K562 (cell line): ENCODE measurements around the gene LTBP1. TPM values are rescaled to one million over a fixed set of nuclear protein-coding genes. Genes with fewer than 3 reads are reported as not detected.

ENCODE experiments used
- ATAC-seq: fragments of 200-7000 bp; cut with Tn5 transposase; 3 replicates; pipeline ENCODE4 v1.9.1; 2020; ENCODE audit warnings: moderate library complexity
- BruUV-seq: library from RNA; stranded (reverse); fragments of 400-500 nt; replicated peaks from 2 replicates; lab custom pipeline; 2021; lab: Mats Ljungman, UMichigan
- CTCF ChIA-PET: fragments of 300-600 bp; formaldehyde crosslinking; extraction: SDS; loops from one replicate; lab custom pipeline; 2021; ENCODE audit warnings: low intra/inter-chr PET ratio; lab: Yijun Ruan, JAX
- POLR2A ChIA-PET: fragments of 300-600, 350-650 bp; sonication (Branson Sonifier 250); formaldehyde crosslinking; extraction: SDS; loops from one replicate; lab custom pipeline; 2021; ENCODE audit warnings: antibody characterized with exemption, inconsistent platforms; lab: Yijun Ruan, JAX
- DNase-seq, 4 experiments: peaks; one replicate each; pipeline versions ENCODE4 v3.0.0 to v3.0.0-alpha.2; 2011 to 2018; ENCODE audit warnings: low spot score in 3 of 4, mixed read lengths in 3 of 4; ENCODE audit errors: extremely low read depth in 1 of 4
- FAIRE-seq: peaks from 2 replicates; lab custom pipeline; 2011; peaks lifted over from hg19 to GRCh38; lab: Jason Lieb, UNC
- H2AFZ ChIP-seq: 2 replicates; pipeline ENCODE4 v1.6.0; 2011; ENCODE audit warnings: low read depth, low read length, control low read depth, inconsistent platforms
- H3K27ac ChIP-seq: fragments of 200-600 bp; 3 replicates; pipeline ENCODE4 v1.8.0; 2011; ENCODE audit warnings: low read depth, mild to moderate bottlenecking, control low read depth, inconsistent platforms, low read length, moderate library complexity, mixed read lengths; ENCODE audit errors: extremely low read depth
- H3K27me3 ChIP-seq, 2 experiments: fragments of 300-600 bp in 1 of 2; 2 replicates in 1 of 2; 3 replicates in 1 of 2; pipeline versions ENCODE4 v1.6.0 to v1.8.0; 2011; ENCODE audit warnings: inconsistent platforms in 2 of 2, low read length in 2 of 2, mild to moderate bottlenecking in 1 of 2, mixed read lengths in 1 of 2, moderate library complexity in 1 of 2; ENCODE audit not compliant: control insufficient read depth in 2 of 2, insufficient read depth in 2 of 2
- H3K36me3 ChIP-seq: fragments of 300-600 bp; 3 replicates; pipeline ENCODE4 v1.8.0; 2011; ENCODE audit warnings: mild to moderate bottlenecking, low read length, inconsistent platforms; ENCODE audit not compliant: control insufficient read depth, insufficient read depth
- H3K4me1 ChIP-seq, 2 experiments: fragments of 200-600 bp in 1 of 2; replicated peaks in 1 of 2; 2 replicates in 1 of 2; 3 replicates in 1 of 2; pipeline versions ENCODE4 v1.5.1 to v1.8.0; 2011; ENCODE audit warnings: inconsistent platforms in 2 of 2, low read length in 2 of 2, mild to moderate bottlenecking in 1 of 2, mixed read lengths in 1 of 2, moderate library complexity in 1 of 2; ENCODE audit not compliant: control insufficient read depth in 2 of 2, insufficient read depth in 2 of 2
- H3K4me2 ChIP-seq: 2 replicates; pipeline ENCODE4 v1.6.1; 2011; ENCODE audit warnings: low read length, control low read depth, inconsistent platforms, mixed read lengths; ENCODE audit not compliant: insufficient read depth
- H3K4me3 ChIP-seq: fragments of 200-600 bp; sonication (generic), shearing (Covaris generic); 2 replicates; pipeline ENCODE4 v1.5.1; 2016; ENCODE audit warnings: control low read depth, inconsistent platforms
- H3K79me2 ChIP-seq: fragments of 200-600 bp; 3 replicates; pipeline ENCODE4 v1.8.0; 2011; ENCODE audit warnings: low read length, inconsistent platforms; ENCODE audit not compliant: control insufficient read depth, insufficient read depth
- H3K9ac ChIP-seq, 2 experiments: 2 replicates each; pipeline versions ENCODE4 v1.6.0 to v1.6.1; 2011; ENCODE audit warnings: low read depth in 2 of 2, low read length in 2 of 2, control low read depth in 1 of 2, inconsistent platforms in 1 of 2, mild to moderate bottlenecking in 1 of 2, mixed read lengths in 1 of 2; ENCODE audit not compliant: insufficient read depth in 1 of 2
- H3K9me1 ChIP-seq: one replicate; pipeline ENCODE4 v1.6.0; 2011; ENCODE audit warnings: inconsistent platforms, mild to moderate bottlenecking, low read length, moderate library complexity; ENCODE audit not compliant: control insufficient read depth, insufficient read depth
- H3K9me3 ChIP-seq: replicated peaks from 2 replicates; pipeline ENCODE4 v1.5.1; 2011; ENCODE audit warnings: low read depth, low read length, inconsistent platforms; ENCODE audit not compliant: control insufficient read depth, insufficient read depth
- H4K20me1 ChIP-seq: replicated peaks from 2 replicates; pipeline ENCODE4 v1.6.1; 2011; ENCODE audit warnings: low read length, inconsistent platforms, mixed read lengths; ENCODE audit not compliant: control insufficient read depth, insufficient read depth
- GATA2 ChIP-seq: sonication (generic); formaldehyde crosslinking; IDR thresholded peaks from 2 replicates; pipeline ENCODE4 v1.4.0; 2020; ENCODE audit warnings: mild to moderate bottlenecking, missing genetic modification reagents
- GTF2A2 ChIP-seq: IDR thresholded peaks from 2 replicates; pipeline ENCODE4 v1.6.1; 2016; ENCODE audit warnings: mild to moderate bottlenecking, missing genetic modification characterization, missing compliant biosample characterization
- HDAC2 ChIP-seq: fragments of 450-650 bp; IDR thresholded peaks from 2 replicates; pipeline ENCODE4 v1.6.1; 2016; ENCODE audit warnings: mild to moderate bottlenecking
- HIVEP1 ChIP-seq: fragments of 250-450 bp; sonication (Bioruptor Pico); IDR thresholded peaks from 2 replicates; pipeline ENCODE4 v1.4.0; 2020; ENCODE audit warnings: mild to moderate bottlenecking
- KLF1 ChIP-seq: fragments of 450-650 bp; IDR thresholded peaks from 2 replicates; pipeline ENCODE4 v1.6.1; 2016; ENCODE audit warnings: missing genetic modification characterization, missing compliant biosample characterization
- MAFF ChIP-seq: IDR thresholded peaks from 2 replicates; pipeline ENCODE4 v1.6.1; 2012; ENCODE audit warnings: low read length, improper control_type of control experiment
- MTF1 ChIP-seq: fragments of 250-450 bp; sonication (Bioruptor Pico); IDR thresholded peaks from 2 replicates; pipeline ENCODE4 v1.9.0; 2021; ENCODE audit warnings: moderate library complexity, mild to moderate bottlenecking, inconsistent platforms, borderline replicate concordance
- NFRKB ChIP-seq: fragments of 450-650 bp; IDR thresholded peaks from 2 replicates; pipeline ENCODE4 v1.6.1; 2016; ENCODE audit warnings: low read depth
- PATZ1 ChIP-seq: fragments of 250-450 bp; sonication (Bioruptor Pico); IDR thresholded peaks from 2 replicates; pipeline ENCODE4 v1.5.0; 2020; ENCODE audit warnings: mild to moderate bottlenecking, borderline replicate concordance
- PRMT5 ChIP-seq: sonication (generic); formaldehyde crosslinking; IDR thresholded peaks from 2 replicates; pipeline ENCODE4 v1.5.0; 2020; ENCODE audit warnings: missing genetic modification reagents
- PTTG1 ChIP-seq: fragments of 450-650 bp; IDR thresholded peaks from 2 replicates; pipeline ENCODE4 v1.6.1; 2016; ENCODE audit warnings: low read depth, mild to moderate bottlenecking, missing genetic modification characterization, missing compliant biosample characterization
- SOX6 ChIP-seq: fragments of 450-650 bp; IDR thresholded peaks from 2 replicates; pipeline ENCODE4 v1.6.1; 2014; ENCODE audit warnings: mild to moderate bottlenecking
- STAT5A ChIP-seq: IDR thresholded peaks from 2 replicates; pipeline ENCODE4 v1.6.1; 2012; ENCODE audit warnings: low read length, inconsistent platforms, borderline replicate concordance
- ZNF197 ChIP-seq: fragments of 200-800 bp; sonication (Bioruptor generic); IDR thresholded peaks from 2 replicates; pipeline ENCODE4 v1.6.1; 2016; ENCODE audit warnings: low read depth, missing genetic modification characterization, missing compliant biosample characterization
- ZNF644 ChIP-seq: fragments of 200-800 bp; sonication (Bioruptor generic); IDR thresholded peaks from 2 replicates; pipeline ENCODE4 v1.6.1; 2016; ENCODE audit warnings: low read depth, missing genetic modification characterization, missing compliant biosample characterization
- ZSCAN29 ChIP-seq: fragments of 450-650 bp; IDR thresholded peaks from 2 replicates; pipeline ENCODE4 v1.6.1; 2017
- WGBS: fragments of 100-300 bp; shearing (Covaris generic); methylation state at CpG from one replicate; pipeline ENCODE4 v1.1.6; 2016; ENCODE audit warnings: low coverage, mixed read lengths; ENCODE audit not compliant: insufficient coverage; ENCODE audit errors: missing lambda C conversion rate; 5-methylcytosine and 5-hydroxymethylcytosine counted together
- in situ Hi-C: fragments of 300-500 bp; cut with MboI; formaldehyde crosslinking; loops from 4 replicates; pipeline ENCODE4 v1.15.0; 2018; ENCODE audit warnings: inconsistent platforms, mixed read lengths
- intact Hi-C: fragments of 100-400 bp; cut with micrococcal nuclease; formaldehyde crosslinking; loops from 2 replicates; pipeline ENCODE4 v1.14.2; 2022
- polyA plus RNA-seq, 8 experiments: library from polyadenylated mRNA; depleted of rRNA in 4 of 8; stranded (reverse) in 5 of 8; unstranded in 3 of 8; fragments of >200 nt; fragmentation: Nextera tagmentation in 2 of 8; fragmentation: Illumina TruSeq in 1 of 8; extraction: Ambion mirVana in 2 of 8; extraction: Trizol in 1 of 8; gene quantifications; 2 replicates each; pipeline versions ENCODE4 v1.2.1 to v1.2.3, GENCODE V29; 2011 to 2014; ENCODE audit warnings: inconsistent platforms in 1 of 8, missing spikeins in 1 of 8
- total RNA-seq, 7 experiments: library from RNA; depleted of rRNA in 6 of 7; stranded (reverse); fragments of >200 nt in 6 of 7; fragmentation: Illumina TruSeq in 2 of 7; extraction: Trizol in 2 of 7; gene quantifications; 2 replicates each; pipeline versions ENCODE4 v1.2.1 to v1.2.3, GENCODE V29; 2011 to 2021; ENCODE audit warnings: low replicate concordance in 1 of 7

Gene LTBP1
- total and polyA plus RNA-seq, 9 of the 15 experiments (the other 6 are each of a cell fraction or from before 2014, with no cell fraction given), result 3.6 to 16.4 (median 8.5) TPM

GRCh38 chr2:32932825-32933755 lies 13.7 kb upstream of the LTBP1 start (continued):
- TF ChIP-seq GTF2A2 (tag) (0 out of 2 replicates have a peak, but pooled peaks have one; percentile 28), SOX6 (no peak), MTF1 (CRISPR knock-in tag) (no peak), NFRKB (peak; percentile 38; the same call in 1 of the 2 replicates), STAT5A (peak; percentile 80), GATA2 (CRISPR knock-in tag) (0 out of 2 replicates have a peak, but pooled peaks have one; percentile 16), ZNF644 (tag) (no peak), KLF1 (tag) (no peak)
- TF ChIP-seq, all 486 proteins: peak for 36

- Histone ChIP-seq H3K4me1 (peaks cover 0 to 15% of the 10 kb centered on the region in 2 experiments; a peak in 2 of 5 replicates), H3K27me3 (no peaks in the 10 kb centered on the region), H3K36me3 (no peaks in the 10 kb centered on the region), H3K4me3 (peak overlapping the region; percentile 13; the same call in 1 of the 2 replicates), H4K20me1 (no peaks in the 10 kb centered on the region), H3K9ac (peak overlapping the region in 1 of 2 experiments; percentile 44; a peak in 2 of 4 replicates), H3K9me1 (no peaks in the 10 kb centered on the region), H2AFZ (peak overlapping the region; percentile 85), H3K9me3 (no peaks in the 10 kb centered on the region), H3K4me2 (peak overlapping the region; percentile 63), H3K27ac (peak overlapping the region; percentile 71; the same call in 2 of the 3 replicates), H3K79me2 (no peaks in the 10 kb centered on the region)
- in situ Hi-C loops (loop anchor here (25.0 kb wide), 1 partner anchor 654 kb away; the partner anchor contains the start of gene FAM98A), intact Hi-C loops (no loop called here)
- ATAC-seq (no peak), DNase-seq (no peak), FAIRE-seq (no peak)
- CTCF ChIA-PET, result no interaction called here
- whole genome bisulfite sequencing, result 25% methylated on average over 5 of the region's 5 CpGs
- POLR2A ChIA-PET, result interaction anchor here (0.6 to 1.2 kb wide), 6 partner anchors 9 to 761 kb away, joined by 3 to 7 read pairs (median 4); no protein-coding TSS in a partner anchor
- BruUV-seq, result no TSS peak
- TF ChIP-seq PRMT5 (CRISPR knock-in tag) (no peak), PATZ1 (CRISPR knock-in tag) (no peak), HDAC2 (no peak), ZSCAN29 (no peak), PTTG1 (tag) (no peak; the same call in 1 of the 2 replicates), ZNF197 (CRISPR knock-in tag) (no peak), HIVEP1 (CRISPR knock-in tag) (no peak), MAFF (no peak)
These were observed 13.0 kb upstream of the LTBP1 start for GRCh38 chr2:32933756-32934095.
